GM18858 (cell line): ENCODE data around the gene CD2BP2.
"Not testable (repeated sequence)": the region's sequence is repeated elsewhere in the genome, so short reads cannot be mapped to it uniquely, and the experiment has no call there.

Experiments used
- ATAC-seq: cut with Tn5 transposase; IDR thresholded peaks from one replicate; pipeline ENCODE4 v1.9.1; 2021; ENCODE audit not compliant: unreplicated experiment

CD2BP2 gene

GRCh38 chr16:30355144-30355953 lies at the start of gene CD2BP2:
Gene CD2BP2 (minus strand): TSS chr16:30355308. CDS start chr16:30354681, 627 bp downstream.
- ATAC-seq: no peak

- no peak for ATAC-seq
Observed at GRCh38 chr16:30401768-30402425, 46.8 kb upstream of the CD2BP2 start.

GRCh38 chr16:30399435-30400186 lies 44.5 kb upstream of the CD2BP2 start:
- ATAC-seq: no peak

GRCh38 chr16:30398661-30399434 lies 43.7 kb upstream of the CD2BP2 start:
- ATAC-seq: no peak

- no peak for ATAC-seq
Observed at GRCh38 chr16:30397776-30398660, 42.9 kb upstream of the CD2BP2 start.

GRCh38 chr16:30397056-30397455 lies 41.9 kb upstream of the CD2BP2 start:
- no peak for ATAC-seq

- not testable (repeated sequence) for ATAC-seq
Observed at GRCh38 chr16:30396627-30397026, 41.5 kb upstream of the CD2BP2 start.

GRCh38 chr16:30395992-30396585 lies 41.0 kb upstream of the CD2BP2 start:
- ATAC-seq: no peak

- ATAC-seq: peak; percentile 60
Observed at GRCh38 chr16:30395155-30395991, 40.3 kb upstream of the CD2BP2 start, which contains the start of gene ZNF48. Gene ZNF48 (plus strand): TSS chr16:30395420. CDS start chr16:30395795, 375 bp downstream.

- no peak for ATAC-seq
Observed at GRCh38 chr16:30394592-30395154, 39.6 kb upstream of the CD2BP2 start.

- no peak for ATAC-seq
Observed at GRCh38 chr16:30383521-30383920, 28.4 kb upstream of the CD2BP2 start.

GRCh38 chr16:30382111-30382881 lies 27.2 kb upstream of the CD2BP2 start, which contains the start of gene SEPTIN1:
Gene SEPTIN1 (minus strand): TSS chr16:30382561. CDS start chr16:30382542, 19 bp downstream.
- no peak for ATAC-seq

- ATAC-seq: no peak
Observed at GRCh38 chr16:30381291-30382041, 26.4 kb upstream of the CD2BP2 start.

- no peak for ATAC-seq
Observed at GRCh38 chr16:30380803-30381208, 25.7 kb upstream of the CD2BP2 start.

GRCh38 chr16:30380072-30380802 lies 25.1 kb upstream of the CD2BP2 start:
- ATAC-seq: no peak
